NOMO-1 treated with dmso at 0.1 percent for 144 hours (cell line): ENCODE measurements around the gene SV2C.
"Not testable (repeated sequence)": the region's sequence is repeated elsewhere in the genome, so short reads cannot be mapped to it uniquely, and the experiment has no call there.

Experiments used
- DNase-seq: peaks from one replicate; lab custom pipeline; 2025; ENCODE audit not compliant: unreplicated experiment; lab: John Stamatoyannopoulos, UW

SV2C gene, protein sequence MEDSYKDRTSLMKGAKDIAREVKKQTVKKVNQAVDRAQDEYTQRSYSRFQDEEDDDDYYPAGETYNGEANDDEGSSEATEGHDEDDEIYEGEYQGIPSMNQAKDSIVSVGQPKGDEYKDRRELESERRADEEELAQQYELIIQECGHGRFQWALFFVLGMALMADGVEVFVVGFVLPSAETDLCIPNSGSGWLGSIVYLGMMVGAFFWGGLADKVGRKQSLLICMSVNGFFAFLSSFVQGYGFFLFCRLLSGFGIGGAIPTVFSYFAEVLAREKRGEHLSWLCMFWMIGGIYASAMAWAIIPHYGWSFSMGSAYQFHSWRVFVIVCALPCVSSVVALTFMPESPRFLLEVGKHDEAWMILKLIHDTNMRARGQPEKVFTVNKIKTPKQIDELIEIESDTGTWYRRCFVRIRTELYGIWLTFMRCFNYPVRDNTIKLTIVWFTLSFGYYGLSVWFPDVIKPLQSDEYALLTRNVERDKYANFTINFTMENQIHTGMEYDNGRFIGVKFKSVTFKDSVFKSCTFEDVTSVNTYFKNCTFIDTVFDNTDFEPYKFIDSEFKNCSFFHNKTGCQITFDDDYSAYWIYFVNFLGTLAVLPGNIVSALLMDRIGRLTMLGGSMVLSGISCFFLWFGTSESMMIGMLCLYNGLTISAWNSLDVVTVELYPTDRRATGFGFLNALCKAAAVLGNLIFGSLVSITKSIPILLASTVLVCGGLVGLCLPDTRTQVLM

DNA sequence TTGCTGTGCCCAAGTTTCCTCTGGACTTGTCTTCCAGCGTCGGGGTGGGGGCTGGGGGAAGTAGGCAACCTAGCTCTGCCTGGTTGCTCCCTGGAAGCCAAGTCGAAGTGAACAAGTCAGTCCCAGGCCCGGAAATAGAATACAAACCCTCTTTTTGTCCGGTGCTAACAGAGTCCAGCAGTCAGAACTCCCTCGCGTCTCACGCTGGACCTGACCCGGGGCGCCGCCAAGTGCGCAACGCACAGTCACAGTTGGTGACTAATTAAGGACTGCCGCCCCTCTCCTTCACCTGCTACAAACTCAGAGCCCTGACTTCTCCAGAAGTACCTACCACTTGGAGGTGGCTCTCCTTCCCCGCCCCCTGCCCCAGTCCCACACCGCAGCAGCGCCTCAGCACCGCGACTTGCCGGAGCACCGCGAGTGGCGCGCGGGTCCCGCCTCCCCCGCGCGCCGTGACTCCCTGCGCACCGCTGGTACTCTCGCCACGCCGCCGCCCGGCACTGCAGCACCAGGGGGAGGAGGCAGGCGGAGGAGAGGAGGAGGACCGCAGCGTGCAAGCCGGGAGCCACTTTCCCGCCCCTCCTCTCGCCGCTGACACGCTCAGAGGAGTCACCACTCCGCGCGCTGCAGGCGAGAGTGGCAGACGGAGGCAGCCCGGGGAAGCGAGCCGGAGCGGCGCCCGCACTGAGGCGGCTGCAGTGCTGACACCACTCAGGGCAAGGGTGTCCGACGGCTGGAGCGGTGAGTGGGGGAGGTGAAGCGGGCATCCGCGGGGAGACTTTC is at the start of gene SV2C:
Gene SV2C, plus strand, starts transcription at position 612 of the 783 bp plus-strand sequence. CDS start 48,368 bp downstream, outside the sequence.
- DNase-seq, result peak; percentile 12

DNA sequence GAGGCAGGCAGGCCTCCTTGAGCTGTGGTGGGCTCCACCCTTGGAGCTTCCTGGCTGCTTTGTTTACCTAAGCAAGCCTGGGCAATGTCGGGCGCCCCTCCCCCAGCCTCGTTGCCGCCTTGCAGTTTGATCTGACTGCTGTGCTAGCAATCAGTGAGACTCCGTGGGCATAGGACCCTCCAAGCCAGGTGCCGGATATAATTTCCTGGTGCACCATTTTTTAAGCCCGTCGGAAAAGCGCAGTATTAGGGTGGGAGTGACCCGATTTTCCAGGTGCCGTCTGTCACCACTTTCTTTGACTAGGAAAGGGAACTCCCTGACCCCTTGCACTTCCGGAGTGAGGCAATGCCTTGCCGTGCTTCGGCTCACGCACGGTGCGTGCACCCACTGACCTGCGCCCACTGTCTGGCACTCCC is 45.4 kb upstream of the SV2C start:
- DNase-seq, result not testable (repeated sequence)

DNA sequence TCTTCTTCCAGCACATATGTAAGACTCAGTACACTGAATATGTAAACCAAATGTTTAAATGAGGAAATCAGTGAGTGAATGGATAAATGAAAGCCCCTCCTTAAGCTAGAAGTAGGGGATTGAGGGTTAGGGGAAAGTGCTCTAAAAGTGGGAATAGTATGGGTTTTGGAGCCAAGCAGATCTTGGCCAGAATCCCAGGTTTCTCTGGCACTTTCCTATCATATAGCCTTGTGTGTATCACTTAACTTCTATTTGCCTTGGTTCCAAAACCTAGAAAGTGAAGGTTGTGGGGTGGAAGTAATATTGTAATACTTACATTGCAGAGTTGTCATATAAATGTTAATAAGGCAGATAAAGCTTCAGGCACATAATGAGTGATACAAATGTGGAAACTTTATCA is 45.0 kb upstream of the SV2C start:
- DNase-seq, result no peak

DNA sequence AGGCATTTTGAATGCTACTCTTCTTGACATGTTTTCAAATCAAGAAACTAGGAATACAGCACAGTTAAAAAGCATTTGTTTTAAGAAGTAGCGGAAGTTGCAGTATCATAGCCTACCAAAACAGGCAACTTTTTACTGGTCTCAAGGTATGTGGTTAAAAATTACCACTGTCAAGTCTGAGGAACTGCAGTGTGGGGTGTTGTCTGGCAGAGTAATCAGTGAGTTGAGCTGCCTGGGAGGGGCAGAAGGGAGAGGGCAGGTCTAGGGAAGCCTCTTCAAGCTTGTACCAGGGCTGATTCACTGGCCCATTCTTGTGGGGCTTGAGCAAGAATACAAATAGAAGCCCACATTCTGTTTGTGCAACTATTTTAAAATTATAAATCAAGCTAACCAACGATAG is 42.4 kb upstream of the SV2C start:
- peak; percentile 60 for DNase-seq

- no peak for DNase-seq
Measured at GRCh38 chr5:76041863-76042262, 41.3 kb upstream of the SV2C start.

GRCh38 chr5:76046741-76047140 is 36.4 kb upstream of the SV2C start:
- no peak for DNase-seq

DNA sequence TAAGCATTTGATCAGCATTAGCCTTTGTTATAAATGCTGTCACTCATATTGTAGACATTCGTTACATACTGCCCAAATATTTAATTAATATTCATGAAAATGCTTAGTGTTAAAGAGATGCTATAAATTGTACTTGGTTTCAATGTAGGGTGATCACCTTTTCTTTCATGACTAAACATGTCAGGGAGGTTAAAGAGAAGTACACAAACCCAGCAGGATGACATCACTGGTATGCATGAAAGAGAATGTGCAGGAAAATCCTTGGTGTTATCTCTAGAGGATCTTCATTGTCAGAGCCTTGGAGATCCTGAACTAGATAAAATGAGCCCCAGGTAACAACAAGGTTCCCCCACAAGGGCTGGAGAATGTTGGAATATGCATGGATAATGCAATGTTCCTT is 33.0 kb upstream of the SV2C start:
- DNase-seq, result no peak

GRCh38 chr5:76062502-76063041 is 20.6 kb upstream of the SV2C start:
- no peak for DNase-seq

DNA sequence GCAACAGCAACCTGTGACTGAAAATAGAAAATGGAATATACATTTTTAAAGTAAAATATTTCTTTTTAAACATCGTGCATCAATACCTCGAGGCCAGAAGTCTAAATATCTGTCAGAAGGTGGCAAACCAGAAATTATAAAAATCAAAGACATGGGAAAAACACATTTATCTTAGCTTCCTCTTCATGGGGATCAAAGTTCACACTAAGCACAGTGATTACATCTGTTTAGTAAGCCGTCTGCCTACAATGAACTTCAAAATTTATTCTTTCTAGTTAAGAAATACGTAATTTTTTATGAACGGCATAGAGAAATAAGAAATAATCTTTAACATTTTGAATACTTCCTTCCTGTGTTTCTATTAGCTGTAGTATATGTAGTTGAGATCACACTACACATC is 17.9 kb upstream of the SV2C start:
- no peak for DNase-seq

DNA sequence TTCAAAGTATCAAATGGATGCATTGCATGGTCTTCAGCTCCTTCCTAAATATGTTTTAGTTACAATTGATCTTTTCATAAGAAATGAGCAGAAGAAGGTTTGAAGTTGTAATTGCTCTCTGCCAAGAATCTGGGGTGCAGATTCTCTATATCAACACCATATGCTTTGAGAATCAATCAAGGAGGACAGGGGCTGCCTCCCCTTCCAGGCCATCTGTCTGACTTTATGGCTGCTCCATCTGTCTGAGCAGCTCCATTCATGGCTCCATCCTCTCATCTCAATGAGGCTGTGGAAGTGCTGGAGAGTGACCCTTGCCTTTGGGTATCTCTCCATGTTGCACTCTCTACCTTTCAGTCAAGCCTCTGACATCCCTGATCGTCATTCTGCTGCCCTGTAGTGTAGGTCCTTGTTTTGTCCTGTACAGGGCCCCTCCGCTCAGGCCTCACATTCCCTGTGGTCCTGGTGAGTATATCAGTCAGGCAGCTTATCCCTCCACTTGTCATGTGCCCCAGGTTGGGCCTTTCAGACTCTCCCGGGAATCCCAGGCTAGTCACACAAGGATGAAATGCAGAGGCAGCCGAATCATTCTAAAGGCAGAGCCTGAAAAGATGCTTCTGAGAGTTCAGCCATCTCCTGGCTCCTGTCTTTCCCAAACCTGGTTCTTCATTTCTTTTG is 14.0 kb upstream of the SV2C start:
- no peak for DNase-seq

DNA sequence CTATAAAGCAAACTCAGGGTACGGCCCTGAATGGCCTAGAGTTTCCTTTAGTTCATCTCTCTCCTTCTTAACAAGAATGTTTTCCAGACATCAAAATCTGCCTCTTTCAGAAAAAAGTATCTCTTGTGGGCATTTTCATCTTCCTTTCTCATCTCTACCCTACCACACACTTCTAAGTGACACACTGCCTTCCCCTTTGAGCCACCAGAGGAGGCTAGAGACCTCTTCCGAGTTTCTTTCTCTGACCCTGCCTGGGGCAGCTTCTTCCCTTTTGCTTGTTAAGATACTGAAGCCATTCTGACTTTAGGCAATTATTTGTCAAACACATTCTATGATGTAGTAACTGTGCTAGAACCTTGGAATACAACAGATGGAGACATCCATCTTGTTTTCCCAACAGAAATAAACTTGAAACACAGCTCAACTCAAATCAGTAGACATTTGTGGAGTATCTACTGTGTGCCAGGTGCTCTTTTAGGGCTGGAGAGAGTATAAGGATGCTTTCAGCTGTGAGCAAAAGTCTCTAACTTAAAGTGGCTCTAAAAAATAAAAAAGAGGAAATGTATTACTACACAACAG is 8.6 kb upstream of the SV2C start:
- DNase-seq, result no peak

- DNase-seq, result no peak
Measured at GRCh38 chr5:76081811-76082771, 1.1 kb upstream of the SV2C start.

DNA sequence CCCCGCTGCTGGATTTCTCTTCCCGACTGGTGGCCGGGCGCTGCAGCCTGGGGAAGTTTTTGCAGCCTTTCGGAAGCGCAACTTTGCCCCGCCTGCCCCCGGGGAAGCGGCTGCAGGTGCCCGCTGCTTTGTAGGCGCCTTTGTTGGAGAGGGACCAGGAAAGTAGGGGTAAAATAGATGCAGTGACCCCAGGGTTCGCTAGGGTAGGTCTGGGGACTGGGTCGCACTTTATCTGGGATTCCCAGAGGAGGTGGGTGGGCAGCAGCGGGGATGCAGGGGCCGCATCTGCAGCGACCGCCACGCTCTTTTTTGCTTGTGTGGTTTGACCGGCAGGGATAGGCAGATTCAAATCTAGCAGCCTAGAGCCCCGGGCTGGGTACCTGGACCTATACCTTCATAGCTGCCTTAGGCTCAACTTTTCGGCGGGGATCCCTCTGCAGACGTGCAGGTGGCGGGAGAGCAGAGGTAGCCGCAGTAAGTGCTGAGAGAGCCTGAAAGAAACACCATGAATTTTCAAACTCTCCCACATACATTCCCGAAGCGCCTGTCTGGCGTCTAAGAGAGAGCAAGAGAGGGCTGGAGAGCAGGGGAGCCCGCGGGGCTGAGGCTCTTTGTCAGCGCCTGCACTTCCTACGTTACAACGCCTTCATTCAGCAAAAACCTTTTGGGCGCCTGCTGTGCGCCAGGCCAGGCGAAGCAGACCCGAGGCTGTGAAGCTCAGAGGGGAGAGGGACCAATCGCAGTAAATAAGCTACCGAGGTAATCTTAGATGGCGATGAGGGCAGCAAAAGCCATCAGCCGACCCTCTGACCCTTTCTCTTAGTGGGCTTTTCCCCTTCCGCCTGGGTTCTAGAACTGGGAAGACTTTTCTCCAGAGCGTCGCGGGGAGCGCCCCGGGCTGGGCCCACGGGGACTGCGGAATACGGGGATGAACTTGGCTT is 642 bp downstream of the SV2C start:
- DNase-seq, result no peak

DNA sequence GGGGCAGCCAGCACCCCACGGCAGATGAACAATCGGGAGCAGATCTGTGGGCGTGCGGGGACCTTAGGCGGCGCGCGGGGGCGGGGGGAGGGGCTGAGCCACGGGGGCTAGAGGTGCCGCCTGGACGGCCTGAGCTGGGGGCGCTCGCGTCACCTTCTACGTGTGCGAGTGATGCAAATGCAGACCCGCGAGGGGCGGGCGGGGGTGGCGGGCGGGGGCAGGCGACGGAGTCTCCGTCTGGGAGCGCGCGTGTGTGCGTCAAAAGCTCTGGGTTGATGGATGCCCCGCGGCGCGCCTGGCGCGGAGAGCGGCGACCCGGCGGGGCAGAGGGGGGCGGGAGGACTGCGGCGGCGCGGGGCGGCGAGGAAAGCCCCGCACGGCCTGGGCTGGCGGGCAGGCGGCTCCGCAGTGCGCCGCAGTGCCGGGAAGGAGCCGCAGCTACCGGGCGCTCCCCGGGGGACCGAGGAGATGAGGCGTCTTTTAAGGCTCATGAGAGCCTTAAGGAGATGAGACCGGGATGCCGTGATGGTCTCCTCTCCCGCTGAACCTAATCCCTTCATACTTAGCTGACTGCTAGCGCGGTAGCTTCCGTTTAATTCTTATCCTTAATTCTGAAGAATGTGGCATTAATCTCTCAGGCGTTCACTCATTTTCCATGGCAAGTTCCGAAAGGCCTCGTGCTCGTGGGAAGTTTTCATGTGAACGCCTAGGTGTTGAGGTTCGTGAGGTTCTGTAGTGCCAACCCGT is 1.5 kb downstream of the SV2C start:
- no peak for DNase-seq

DNA sequence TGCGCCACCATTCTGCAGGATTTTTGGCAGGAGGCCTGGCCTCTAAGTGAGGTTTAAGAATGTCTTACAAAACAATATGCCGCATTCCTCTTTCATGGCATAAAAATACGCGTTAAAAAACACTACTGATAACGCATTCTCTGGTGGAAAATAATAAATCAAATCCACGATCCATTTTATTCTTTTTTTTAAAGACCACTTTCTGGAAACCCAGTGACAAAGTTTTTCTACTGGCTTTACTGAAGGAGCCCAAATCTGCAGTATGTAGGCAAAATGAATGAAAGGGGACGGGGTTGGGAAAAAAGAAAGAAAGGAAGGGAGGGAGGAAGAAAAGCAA is 2.0 kb downstream of the SV2C start:
- no peak for DNase-seq

GRCh38 chr5:76086095-76086494 is 2.9 kb downstream of the SV2C start:
- DNase-seq, result no peak

DNA sequence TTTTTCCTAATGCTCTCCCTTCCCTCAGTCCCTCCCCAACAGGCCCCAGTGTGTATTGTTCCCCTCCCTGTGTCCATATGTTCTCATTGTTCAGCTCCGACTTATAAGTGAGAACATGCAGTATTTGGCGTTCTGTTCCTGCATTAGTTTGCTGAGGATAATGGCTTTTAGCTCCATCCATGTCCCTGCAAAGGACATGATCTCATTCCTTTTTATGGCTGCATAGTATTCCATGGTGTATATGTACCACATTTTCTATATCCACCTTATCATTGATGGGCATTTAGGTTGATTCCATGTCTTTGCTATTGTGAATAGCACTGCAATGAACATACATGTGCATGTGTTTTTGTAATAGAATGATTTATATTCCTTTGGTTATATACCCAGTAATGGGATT is 6.0 kb downstream of the SV2C start:
- DNase-seq, result not testable (repeated sequence)

- DNase-seq, result no peak
Measured at GRCh38 chr5:76091351-76091750, 8.2 kb downstream of the SV2C start.
